ENCODE measurements around the gene RDH8. TPM values are rescaled to one million over a fixed set of nuclear protein-coding genes. Genes with fewer than 3 reads are reported as not detected.

RDH8 gene
- total RNA-seq, 2 donors from 2014 or later = not detected

GRCh38 chr19:9996541-9996940 lies 16.7 kb upstream of the RDH8 start:
- no peak for ATAC-seq (ENCODE audit: insufficient number of reproducible peaks, low FRiP score, low read depth)
- Histone ChIP-seq H3K4me3 (no peak overlapping the region), H3K27me3 (replicated peaks; ENCODE audit: insufficient read depth) (no peaks in the 10 kb centered on the region), H3K36me3 (no peaks in the 10 kb centered on the region), H3K27ac (no peak overlapping the region), H3K9me3 (no peaks in the 10 kb centered on the region), H3K4me1 (ENCODE audit: control insufficient read depth in 1 of 2, low read depth in 2 of 2) (no peaks in the 10 kb centered on the region)
- DNase-seq (ENCODE audit: low spot score) = no peak
- no peak for TF ChIP-seq CTCF (IDR thresholded peaks at IDR 0.05)

- ATAC-seq (ENCODE audit: insufficient number of reproducible peaks, low FRiP score, low read depth) (no peak), DNase-seq (ENCODE audit: low spot score) (peak; percentile 40)
- peak; percentile 52 for TF ChIP-seq CTCF (IDR thresholded peaks at IDR 0.05)
- H3K9me3 ChIP-seq = no peaks in the 10 kb centered on the region
- no peaks in the 10 kb centered on the region for H3K4me1 ChIP-seq (ENCODE audit: control insufficient read depth in 1 of 2, low read depth in 2 of 2)
- H3K36me3 ChIP-seq = no peaks in the 10 kb centered on the region
- no peak overlapping the region for H3K4me3 ChIP-seq
- H3K27ac ChIP-seq = no peak overlapping the region
- no peaks in the 10 kb centered on the region for H3K27me3 ChIP-seq (replicated peaks; ENCODE audit: insufficient read depth)
Measured at GRCh38 chr19:10000171-10000826, 13.0 kb upstream of the RDH8 start.

- ATAC-seq (ENCODE audit: insufficient number of reproducible peaks, low FRiP score, low read depth) = no peak
- Histone ChIP-seq H3K9me3 (no peaks in the 10 kb centered on the region), H3K36me3 (no peaks in the 10 kb centered on the region), H3K27me3 (replicated peaks; ENCODE audit: insufficient read depth) (no peaks in the 10 kb centered on the region), H3K4me3 (no peak overlapping the region), H3K4me1 (ENCODE audit: control insufficient read depth in 1 of 2, low read depth in 2 of 2) (peaks cover 7 to 15% of the 10 kb centered on the region in 2 donors), H3K27ac (no peak overlapping the region)
- TF ChIP-seq CTCF (IDR thresholded peaks at IDR 0.05) = no peak
- no peak for DNase-seq (ENCODE audit: low spot score)
Measured at GRCh38 chr19:10001899-10002298, 11.4 kb upstream of the RDH8 start.

GRCh38 chr19:10003271-10003670 lies 10.0 kb upstream of the RDH8 start:
- no peak for ATAC-seq (ENCODE audit: insufficient number of reproducible peaks, low FRiP score, low read depth)
- no peak overlapping the region for H3K4me3 ChIP-seq
- no peaks in the 10 kb centered on the region for H3K36me3 ChIP-seq
- no peak overlapping the region for H3K27ac ChIP-seq
- no peaks in the 10 kb centered on the region for H3K27me3 ChIP-seq (replicated peaks; ENCODE audit: insufficient read depth)
- peaks cover 7 to 26% of the 10 kb centered on the region in 2 donors for H3K4me1 ChIP-seq (ENCODE audit: control insufficient read depth in 1 of 2, low read depth in 2 of 2)
- H3K9me3 ChIP-seq = no peaks in the 10 kb centered on the region
- DNase-seq (ENCODE audit: low spot score) = no peak
- no peak for TF ChIP-seq CTCF (IDR thresholded peaks at IDR 0.05)

DNA sequence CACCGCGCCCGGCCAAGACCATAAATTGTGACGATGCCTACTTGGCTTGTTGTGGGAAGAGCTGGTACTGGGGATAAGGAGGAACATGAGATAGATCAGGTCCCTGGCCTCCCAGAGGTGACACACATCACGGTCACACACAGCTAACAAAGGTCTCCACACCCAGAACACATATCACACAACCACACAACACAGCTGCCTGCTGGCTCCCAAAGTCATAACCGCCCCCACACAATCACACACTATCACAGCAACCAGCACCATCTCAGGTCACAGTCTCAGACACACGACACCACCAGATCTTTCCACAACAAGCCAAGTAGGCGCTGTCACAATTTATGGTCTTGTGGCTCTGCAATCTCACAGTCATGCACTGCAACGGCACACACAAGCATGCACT lies 8.7 kb upstream of the RDH8 start:
- H3K36me3 ChIP-seq = no peaks in the 10 kb centered on the region
- peaks cover 16 to 38% of the 10 kb centered on the region in 2 donors for H3K4me1 ChIP-seq (ENCODE audit: control insufficient read depth in 1 of 2, low read depth in 2 of 2)
- no peak overlapping the region for H3K4me3 ChIP-seq
- H3K27ac ChIP-seq = no peak overlapping the region
- no peak for TF ChIP-seq CTCF (IDR thresholded peaks at IDR 0.05)
- no peak for ATAC-seq (ENCODE audit: insufficient number of reproducible peaks, low FRiP score, low read depth)
- no peaks in the 10 kb centered on the region for H3K9me3 ChIP-seq
- H3K27me3 ChIP-seq (replicated peaks; ENCODE audit: insufficient read depth) = no peaks in the 10 kb centered on the region
- no peak for DNase-seq (ENCODE audit: low spot score)

Data from thoracic aorta (tissue), 2 donors.